GM19397 (cell line): ENCODE data around the gene CHD2.
"Not testable (repeated sequence)": the region's sequence is repeated elsewhere in the genome, so short reads cannot be mapped to it uniquely, and the experiment has no call there.

Experiments
- ATAC-seq: cut with Tn5 transposase; IDR thresholded peaks from one replicate; pipeline ENCODE4 v1.9.1; 2021; ENCODE audit warnings: mild to moderate bottlenecking, moderate library complexity; ENCODE audit not compliant: unreplicated experiment

The CHD2 gene

GRCh38 chr15:92904722-92905571 lies 4.8 kb downstream of the CHD2 start:
- no peak for ATAC-seq

- ATAC-seq: no peak
Measured at GRCh38 chr15:92906020-92906419, 5.9 kb downstream of the CHD2 start.

GRCh38 chr15:92906563-92907081 lies 6.5 kb downstream of the CHD2 start:
- ATAC-seq: no peak

- ATAC-seq: no peak
Measured at GRCh38 chr15:92907229-92907628, 7.1 kb downstream of the CHD2 start.

- ATAC-seq: no peak
Measured at GRCh38 chr15:92907896-92908712, 8.0 kb downstream of the CHD2 start.

- ATAC-seq: no peak
Measured at GRCh38 chr15:92908713-92909057, 8.6 kb downstream of the CHD2 start.

GRCh38 chr15:92909136-92909781 lies 9.1 kb downstream of the CHD2 start:
- ATAC-seq: no peak

GRCh38 chr15:92910451-92910850 lies 10.3 kb downstream of the CHD2 start:
- no peak for ATAC-seq

GRCh38 chr15:92914103-92914499 lies 14.0 kb downstream of the CHD2 start:
- ATAC-seq: no peak

- no peak for ATAC-seq
Measured at GRCh38 chr15:92914768-92915221, 14.7 kb downstream of the CHD2 start.

GRCh38 chr15:92915766-92916435 lies 15.8 kb downstream of the CHD2 start:
- ATAC-seq: no peak

GRCh38 chr15:92917598-92918407 lies 17.7 kb downstream of the CHD2 start:
- no peak for ATAC-seq

GRCh38 chr15:92918881-92919280 lies 18.8 kb downstream of the CHD2 start:
- not testable (repeated sequence) for ATAC-seq

GRCh38 chr15:92920595-92921161 lies 20.6 kb downstream of the CHD2 start:
- no peak for ATAC-seq

- ATAC-seq: no peak
Measured at GRCh38 chr15:92921215-92922131, 21.3 kb downstream of the CHD2 start.

GRCh38 chr15:92922418-92923002 lies 22.4 kb downstream of the CHD2 start:
- peak; percentile 41 for ATAC-seq

- ATAC-seq: no peak
Measured at GRCh38 chr15:92924216-92924615, 24.1 kb downstream of the CHD2 start.

GRCh38 chr15:92925454-92925853 lies 25.3 kb downstream of the CHD2 start:
- no peak for ATAC-seq
